Panc1 (cell line): ENCODE measurements around the gene ARMCX1. TPM values are rescaled to one million over a fixed set of nuclear protein-coding genes. Genes with fewer than 3 reads are reported as not detected.

Source experiments
- ATAC-seq: fragments of 200-7000 bp; cut with Tn5 transposase; 2 replicates; pipeline ENCODE4 v1.9.1; 2020; ENCODE audit warnings: mild to moderate bottlenecking, moderate library complexity
- BruUV-seq: library from RNA; stranded (reverse); fragments of 400-500 nt; replicated peaks from 2 replicates; lab custom pipeline; 2021; lab: Mats Ljungman, UMichigan
- CTCF ChIA-PET: fragments of 300-600 bp; sonication (Branson Sonifier 250); formaldehyde crosslinking; loops from one replicate; lab custom pipeline; 2022; ENCODE audit warnings: antibody characterized with exemption; lab: Charles Lee
- POLR2A ChIA-PET: fragments of 300-600 bp; sonication (Branson Sonifier 250); formaldehyde crosslinking; loops from one replicate; lab custom pipeline; 2022; ENCODE audit warnings: antibody characterized with exemption; lab: Charles Lee
- DNase-seq: peaks from one replicate; pipeline ENCODE4 v3.0.0-alpha.2; 2010; ENCODE audit warnings: low read depth, low spot score
- H3K27ac ChIP-seq: 2 replicates; pipeline ENCODE4 v1.5.1; 2011; ENCODE audit warnings: mild to moderate bottlenecking, low read length, inconsistent platforms
- H3K27me3 ChIP-seq: fragments of 200-500 bp; sonication (Bioruptor generic); 2 replicates; pipeline ENCODE4 v1.6.0; 2014; ENCODE audit warnings: low read length, inconsistent platforms; ENCODE audit not compliant: control insufficient read depth, insufficient read depth
- H3K36me3 ChIP-seq: fragments of 200-500 bp; sonication (Bioruptor generic); 2 replicates; pipeline ENCODE4 v1.5.1; 2014; ENCODE audit warnings: inconsistent platforms, mild to moderate bottlenecking, low read length, moderate library complexity; ENCODE audit not compliant: control insufficient read depth, insufficient read depth
- H3K4me1 ChIP-seq: 2 replicates; pipeline ENCODE4 v1.5.1; 2011; ENCODE audit warnings: inconsistent platforms, mild to moderate bottlenecking, low read length, moderate library complexity; ENCODE audit not compliant: control insufficient read depth, insufficient read depth
- H3K4me3 ChIP-seq, 2 experiments: 2 replicates each; pipeline ENCODE4 v1.5.1; 2011 to 2012; ENCODE audit warnings: low read depth in 2 of 2, low read length in 2 of 2, mild to moderate bottlenecking in 2 of 2, inconsistent platforms in 1 of 2, moderate library complexity in 1 of 2
- H3K9me3 ChIP-seq: fragments of 200-500 bp; sonication (Bioruptor generic); 2 replicates; pipeline ENCODE4 v1.5.1; 2014; ENCODE audit warnings: low read depth, mild to moderate bottlenecking, inconsistent platforms, low read length, moderate library complexity; ENCODE audit not compliant: control insufficient read depth, insufficient read depth
- CTCF ChIP-seq: fragments of 450-650 bp; IDR thresholded peaks from 2 replicates; pipeline ENCODE4 v1.5.1; 2017; ENCODE audit warnings: mild to moderate bottlenecking
- POLR2AphosphoS5 ChIP-seq: IDR thresholded peaks from 2 replicates; pipeline ENCODE4 v1.6.1; 2012; ENCODE audit warnings: mild to moderate bottlenecking, low read depth, low read length, moderate library complexity
- SIN3A ChIP-seq: IDR thresholded peaks from 2 replicates; pipeline ENCODE4 v1.6.1; 2012; ENCODE audit warnings: low read depth, mild to moderate bottlenecking, low read length, moderate library complexity, borderline replicate concordance; ENCODE audit not compliant: insufficient read depth
- TCF7L2 ChIP-seq: IDR thresholded peaks from 2 replicates; pipeline ENCODE4 v1.6.1; 2011; ENCODE audit warnings: mild to moderate bottlenecking, low read depth, low read length, inconsistent platforms
- in situ Hi-C: cut with HindIII; loops from 2 replicates; pipeline ENCODE4 v1.10.0; 2016; ENCODE audit warnings: low sequenced_read_pairs, low pct_unique_long_range_greater_than_20kb
- intact Hi-C: fragments of 100-400 bp; cut with micrococcal nuclease; formaldehyde crosslinking; loops from one replicate; pipeline ENCODE4 v1.10.0; 2022; ENCODE audit not compliant: unreplicated experiment
- total RNA-seq: library from RNA; stranded (reverse); gene quantifications from one replicate; pipeline ENCODE4 v1.2.1, GENCODE V29; 2021; ENCODE audit not compliant: unreplicated experiment
- TF ChIP-seq, protein P1 (sequence below), 2 experiments: IDR thresholded peaks; 2 replicates each; pipeline ENCODE4 v1.6.1; 2011 to 2012; ENCODE audit warnings: low read depth in 2 of 2, control low read depth in 1 of 2, low read length in 1 of 2, mild to moderate bottlenecking in 1 of 2, moderate library complexity in 1 of 2; ENCODE audit not compliant: insufficient read depth in 1 of 2

Gene ARMCX1
- total RNA-seq, 1 experiment from 2014 or later, result 4.7 TPM

DNA sequence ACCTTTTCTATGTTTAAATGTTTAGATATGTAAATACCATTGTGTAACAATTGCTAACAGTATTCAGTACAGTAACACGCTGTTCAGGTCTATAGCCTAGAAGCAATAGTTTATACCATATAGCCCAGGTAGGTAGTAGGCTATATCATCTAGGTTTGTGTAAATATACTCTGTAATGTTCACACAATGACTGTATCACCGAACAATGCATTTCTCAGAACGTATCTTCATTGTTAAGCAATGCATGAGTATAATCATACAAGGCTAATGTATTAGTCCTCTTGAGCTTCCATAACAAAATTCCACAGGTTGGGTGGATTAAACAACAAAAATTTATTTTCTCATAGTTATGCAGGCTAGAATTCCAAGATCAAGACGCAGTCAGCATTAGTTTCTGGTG lies 42.4 kb upstream of the ARMCX1 start:
- Histone ChIP-seq H3K27me3 (no peaks in the 10 kb centered on the region), H3K27ac (no peak overlapping the region), H3K36me3 (no peaks in the 10 kb centered on the region), H3K4me3 (no peak overlapping the region), H3K4me1 (no peaks in the 10 kb centered on the region), H3K9me3 (no peaks in the 10 kb centered on the region)
- ChIA-PET POLR2A (no interaction called here), CTCF (no interaction called here)
- DNase-seq (no peak), ATAC-seq (no peak)
- intact Hi-C loops (no loop called here), in situ Hi-C loops (no loop called here)
- TF ChIP-seq CTCF (no peak), POLR2AphosphoS5 (no peak), SIN3A (no peak), TCF7L2 (no peak)
- TF ChIP-seq, protein P1, sequence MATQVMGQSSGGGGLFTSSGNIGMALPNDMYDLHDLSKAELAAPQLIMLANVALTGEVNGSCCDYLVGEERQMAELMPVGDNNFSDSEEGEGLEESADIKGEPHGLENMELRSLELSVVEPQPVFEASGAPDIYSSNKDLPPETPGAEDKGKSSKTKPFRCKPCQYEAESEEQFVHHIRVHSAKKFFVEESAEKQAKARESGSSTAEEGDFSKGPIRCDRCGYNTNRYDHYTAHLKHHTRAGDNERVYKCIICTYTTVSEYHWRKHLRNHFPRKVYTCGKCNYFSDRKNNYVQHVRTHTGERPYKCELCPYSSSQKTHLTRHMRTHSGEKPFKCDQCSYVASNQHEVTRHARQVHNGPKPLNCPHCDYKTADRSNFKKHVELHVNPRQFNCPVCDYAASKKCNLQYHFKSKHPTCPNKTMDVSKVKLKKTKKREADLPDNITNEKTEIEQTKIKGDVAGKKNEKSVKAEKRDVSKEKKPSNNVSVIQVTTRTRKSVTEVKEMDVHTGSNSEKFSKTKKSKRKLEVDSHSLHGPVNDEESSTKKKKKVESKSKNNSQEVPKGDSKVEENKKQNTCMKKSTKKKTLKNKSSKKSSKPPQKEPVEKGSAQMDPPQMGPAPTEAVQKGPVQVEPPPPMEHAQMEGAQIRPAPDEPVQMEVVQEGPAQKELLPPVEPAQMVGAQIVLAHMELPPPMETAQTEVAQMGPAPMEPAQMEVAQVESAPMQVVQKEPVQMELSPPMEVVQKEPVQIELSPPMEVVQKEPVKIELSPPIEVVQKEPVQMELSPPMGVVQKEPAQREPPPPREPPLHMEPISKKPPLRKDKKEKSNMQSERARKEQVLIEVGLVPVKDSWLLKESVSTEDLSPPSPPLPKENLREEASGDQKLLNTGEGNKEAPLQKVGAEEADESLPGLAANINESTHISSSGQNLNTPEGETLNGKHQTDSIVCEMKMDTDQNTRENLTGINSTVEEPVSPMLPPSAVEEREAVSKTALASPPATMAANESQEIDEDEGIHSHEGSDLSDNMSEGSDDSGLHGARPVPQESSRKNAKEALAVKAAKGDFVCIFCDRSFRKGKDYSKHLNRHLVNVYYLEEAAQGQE (IDR thresholded peaks at IDR 0.05; ENCODE audit: insufficient read depth in 1 of 2, low read depth in 2 of 2, low read length in 1 of 2), result no peak
- BruUV-seq, result no TSS peak

- intact Hi-C loops, result no loop called here
- Histone ChIP-seq H3K27ac (no peak overlapping the region), H3K9me3 (no peaks in the 10 kb centered on the region), H3K4me3 (no peak overlapping the region), H3K36me3 (no peaks in the 10 kb centered on the region), H3K4me1 (no peaks in the 10 kb centered on the region), H3K27me3 (no peaks in the 10 kb centered on the region)
- TF ChIP-seq POLR2AphosphoS5 (no peak), CTCF (no peak), SIN3A (no peak), TCF7L2 (no peak)
- TF ChIP-seq, protein P1 (IDR thresholded peaks at IDR 0.05; ENCODE audit: insufficient read depth in 1 of 2, low read depth in 2 of 2, low read length in 1 of 2), result no peak
- BruUV-seq, result no TSS peak
- CTCF ChIA-PET, result no interaction called here
- DNase-seq, result no peak
- no peak for ATAC-seq
- POLR2A ChIA-PET, result no interaction called here
- in situ Hi-C loops, result no loop called here
Observed at GRCh38 chrX:101530944-101531343, 19.4 kb upstream of the ARMCX1 start.
